H1 (cell line): ENCODE results near the gene KLK1. TPM values are rescaled to one million over a fixed set of nuclear protein-coding genes. Genes with fewer than 3 reads are reported as not detected.

ENCODE experiments used
- CTCF ChIA-PET: fragments of 300-600 bp; sonication (Branson Sonifier 250); formaldehyde crosslinking; loops from one replicate; lab custom pipeline; 2021; ENCODE audit not compliant: partially characterized antibody; lab: Charles Lee
- POLR2A ChIA-PET: fragments of 300-600 bp; sonication (Branson Sonifier 250); formaldehyde crosslinking; loops from one replicate; lab custom pipeline; 2021; ENCODE audit warnings: inconsistent platforms; ENCODE audit not compliant: partially characterized antibody; lab: Charles Lee
- DNase-seq, 2 experiments: peaks; one replicate each; pipeline versions ENCODE4 v3.0.0 to v3.0.0-alpha.2; 2010 to 2022; ENCODE audit warnings: low spot score in 2 of 2, low read depth in 1 of 2, mixed read lengths in 1 of 2
- FAIRE-seq: peaks from 2 replicates; lab custom pipeline; 2011; peaks lifted over from hg19 to GRCh38; lab: Jason Lieb, UNC
- H2AFZ ChIP-seq: 2 replicates; pipeline ENCODE4 v1.8.1; 2012; ENCODE audit warnings: low read length, inconsistent platforms
- H2AK5ac ChIP-seq: 2 replicates; pipeline ENCODE4 v1.6.1; 2013; ENCODE audit warnings: low read depth, low read length
- H2BK120ac ChIP-seq: replicated peaks from 2 replicates; pipeline ENCODE3; 2013; ENCODE audit warnings: low read depth, low read length, inconsistent platforms
- H2BK12ac ChIP-seq: 2 replicates; pipeline ENCODE4 v1.6.1; 2013; ENCODE audit warnings: low read depth, low read length
- H2BK15ac ChIP-seq: 2 replicates; pipeline ENCODE4 v1.6.1; 2013; ENCODE audit warnings: low read length
- H2BK20ac ChIP-seq: 2 replicates; pipeline ENCODE4 v1.6.1; 2013; ENCODE audit warnings: low read length
- H2BK5ac ChIP-seq: 2 replicates; pipeline ENCODE4 v1.6.1; 2013; ENCODE audit warnings: low read depth, low read length
- H3K14ac ChIP-seq: 2 replicates; pipeline ENCODE4 v1.6.1; 2013; ENCODE audit warnings: inconsistent platforms; ENCODE audit not compliant: insufficient read length
- H3K18ac ChIP-seq: 2 replicates; pipeline ENCODE4 v1.6.1; 2013; ENCODE audit warnings: low read length; ENCODE audit errors: extremely low read depth
- H3K23ac ChIP-seq: 2 replicates; pipeline ENCODE4 v1.6.1; 2013; ENCODE audit warnings: inconsistent platforms; ENCODE audit not compliant: insufficient read length
- H3K23me2 ChIP-seq: 2 replicates; pipeline ENCODE4 v1.6.1; 2013; ENCODE audit warnings: low read depth, low read length
- H3K27ac ChIP-seq: 2 replicates; pipeline ENCODE4 v1.6.1; 2011; ENCODE audit warnings: low read depth, low read length, inconsistent platforms
- H3K27me3 ChIP-seq, 4 experiments: replicated peaks in 1 of 4; 1 replicate in 1 of 4; 2 replicates in 3 of 4; pipeline versions ENCODE4 v1.6.1 to v1.8.1; 2011 to 2013; ENCODE audit warnings: low read length in 3 of 4, mild to moderate bottlenecking in 3 of 4, inconsistent platforms in 2 of 4, mixed read lengths in 2 of 4, moderate library complexity in 1 of 4; ENCODE audit not compliant: control insufficient read depth in 3 of 4, insufficient read depth in 3 of 4; ENCODE audit errors: extremely low read depth in 1 of 4
- H3K36me3 ChIP-seq, 4 experiments: 2 replicates each; pipeline versions ENCODE4 v1.6.1 to v1.8.1; 2011 to 2013; ENCODE audit warnings: mild to moderate bottlenecking in 4 of 4, low read length in 3 of 4, moderate library complexity in 2 of 4, control low read depth in 1 of 4, inconsistent platforms in 1 of 4; ENCODE audit not compliant: insufficient read depth in 4 of 4, control insufficient read depth in 2 of 4
- H3K4ac ChIP-seq: replicated peaks from 2 replicates; pipeline ENCODE3; 2013; ENCODE audit warnings: low read length, low read depth, mixed read lengths, inconsistent platforms; ENCODE audit not compliant: insufficient read length
- H3K4me1 ChIP-seq, 4 experiments: replicated peaks in 1 of 4; 1 replicate in 1 of 4; 2 replicates in 3 of 4; pipeline versions ENCODE4 v1.6.1 to v1.8.1; 2011 to 2013; ENCODE audit warnings: low read length in 3 of 4, inconsistent platforms in 2 of 4, mixed read lengths in 1 of 4; ENCODE audit not compliant: insufficient read depth in 4 of 4, control insufficient read depth in 3 of 4
- H3K4me2 ChIP-seq, 2 experiments: 2 replicates each; pipeline versions ENCODE4 v1.6.1 to v1.8.1; 2011 to 2013; ENCODE audit warnings: low read depth in 2 of 2, low read length in 2 of 2, control low read depth in 1 of 2, inconsistent platforms in 1 of 2, mild to moderate bottlenecking in 1 of 2; ENCODE audit not compliant: insufficient read depth in 1 of 2
- H3K4me3 ChIP-seq, 4 experiments: fragments of 200-600, 300-600 bp in 1 of 4; sonication (generic), shearing (Covaris generic), sonication (Bioruptor Twin) in 1 of 4; 2 replicates each; pipeline versions ENCODE4 v1.5.1 to v1.8.1; 2011 to 2016; ENCODE audit warnings: low read length in 4 of 4, low read depth in 3 of 4, control low read depth in 2 of 4, inconsistent platforms in 2 of 4, mild to moderate bottlenecking in 2 of 4, mixed read lengths in 1 of 4, moderate library complexity in 1 of 4; ENCODE audit not compliant: insufficient read depth in 2 of 4; ENCODE audit errors: extremely low read depth in 1 of 4
- H3K56ac ChIP-seq: replicated peaks from 2 replicates; pipeline ENCODE3; 2013; ENCODE audit warnings: low read depth, mild to moderate bottlenecking, mixed read lengths, low read length, inconsistent platforms; ENCODE audit not compliant: insufficient read length
- H3K79me1 ChIP-seq: 2 replicates; pipeline ENCODE4 v1.6.1; 2013; ENCODE audit warnings: low read depth, low read length, control low read depth
- H3K79me2 ChIP-seq, 2 experiments: 2 replicates each; pipeline versions ENCODE4 v1.6.1 to v1.8.1; 2012 to 2013; ENCODE audit warnings: low read length in 2 of 2, mild to moderate bottlenecking in 2 of 2, inconsistent platforms in 1 of 2; ENCODE audit not compliant: insufficient read depth in 2 of 2, control insufficient read depth in 1 of 2
- H3K9ac ChIP-seq, 4 experiments: replicated peaks in 1 of 4; 1 replicate in 1 of 4; 2 replicates in 3 of 4; pipeline versions ENCODE4 v1.6.1 to v1.8.1; 2011 to 2013; ENCODE audit warnings: low read depth in 3 of 4, low read length in 3 of 4, control low read depth in 2 of 4, mild to moderate bottlenecking in 2 of 4, moderate library complexity in 2 of 4, inconsistent platforms in 1 of 4; ENCODE audit errors: extremely low read depth in 1 of 4
- H3K9me3 ChIP-seq, 2 experiments: 2 replicates each; pipeline versions ENCODE4 v1.6.1 to v1.8.1; 2012 to 2013; ENCODE audit warnings: mild to moderate bottlenecking in 2 of 2, moderate library complexity in 2 of 2, control low read depth in 1 of 2, inconsistent platforms in 1 of 2, low read depth in 1 of 2, low read length in 1 of 2, mixed read lengths in 1 of 2; ENCODE audit not compliant: insufficient read depth in 2 of 2
- H4K20me1 ChIP-seq, 2 experiments: replicated peaks in 1 of 2; 2 replicates each; pipeline versions ENCODE3 to v1.8.1; 2011 to 2013; ENCODE audit warnings: inconsistent platforms in 2 of 2, low read length in 2 of 2, mild to moderate bottlenecking in 1 of 2; ENCODE audit not compliant: insufficient read depth in 2 of 2, control insufficient read depth in 1 of 2
- H4K5ac ChIP-seq: 2 replicates; pipeline ENCODE4 v1.6.1; 2013; ENCODE audit warnings: low read length, low read depth, mixed read lengths, inconsistent platforms; ENCODE audit not compliant: insufficient read length
- H4K8ac ChIP-seq: 2 replicates; pipeline ENCODE4 v1.8.0; 2013; ENCODE audit warnings: mild to moderate bottlenecking, moderate library complexity, low read length, inconsistent platforms; ENCODE audit not compliant: insufficient read depth; ENCODE audit errors: extremely low read depth
- H4K91ac ChIP-seq: replicated peaks from 2 replicates; pipeline ENCODE3; 2013; ENCODE audit warnings: low read length, mixed read lengths, inconsistent platforms; ENCODE audit not compliant: insufficient read length
- CHD1 ChIP-seq: IDR thresholded peaks from 2 replicates; pipeline ENCODE4 v1.6.1; 2012; ENCODE audit warnings: low read depth, low read length, improper control_type of control experiment
- POLR2A ChIP-seq, 2 experiments: IDR thresholded peaks; 1 replicate in 1 of 2; 2 replicates in 1 of 2; pipeline ENCODE4 v1.6.1; 2011; ENCODE audit warnings: low read depth in 2 of 2, low read length in 2 of 2, mild to moderate bottlenecking in 2 of 2; ENCODE audit errors: control extremely low read depth in 1 of 2
- WGBS, 2 experiments: shearing (Covaris generic) in 1 of 2; methylation state at CpG; one replicate each; pipeline versions ENCODE4 v1.1.6 to v1.1.7; 2013 to 2015; ENCODE audit warnings: low lambda C conversion rate in 2 of 2, mixed read lengths in 2 of 2, inconsistent platforms in 1 of 2, low coverage in 1 of 2, missing lambda C conversion rate in 1 of 2; ENCODE audit not compliant: insufficient replicate concordance in 2 of 2, insufficient coverage in 1 of 2, insufficient read length in 1 of 2; ENCODE audit errors: extremely low coverage in 1 of 2, missing lambda C conversion rate in 1 of 2; 5-methylcytosine and 5-hydroxymethylcytosine counted together
- polyA plus RNA-seq, 7 experiments: library from polyadenylated mRNA; depleted of rRNA in 3 of 7; stranded (reverse) in 5 of 7; unstranded in 2 of 7; fragments of >200 nt in 5 of 7; fragments of 200-250 nt in 2 of 7; gene quantifications; 1 replicate in 5 of 7; 2 replicates in 1 of 7; 4 replicates in 1 of 7; pipeline versions ENCODE4 v1.2.1 to v1.2.3, GENCODE V29; 2011 to 2013; ENCODE audit warnings: missing spikeins in 2 of 7, mixed read lengths in 2 of 7
- total RNA-seq: library from RNA; stranded (reverse); fragmentation: NEBNext Ultra II Directional; extraction: Animal tissue kit (Norgen Biotek cat#: 25700); gene quantifications from 2 replicates; pipeline ENCODE4 v1.2.1, GENCODE V29; 2021
- TF ChIP-seq, protein P1 (sequence below): IDR thresholded peaks from 2 replicates; pipeline ENCODE4 v1.6.1; 2012; ENCODE audit warnings: low read length, inconsistent platforms

Gene KLK1
- total and polyA plus RNA-seq, 2 of the 8 experiments (the other 6 are each of a cell fraction or from before 2014, with no cell fraction given) = 3.4 to 4.0 TPM

DNA sequence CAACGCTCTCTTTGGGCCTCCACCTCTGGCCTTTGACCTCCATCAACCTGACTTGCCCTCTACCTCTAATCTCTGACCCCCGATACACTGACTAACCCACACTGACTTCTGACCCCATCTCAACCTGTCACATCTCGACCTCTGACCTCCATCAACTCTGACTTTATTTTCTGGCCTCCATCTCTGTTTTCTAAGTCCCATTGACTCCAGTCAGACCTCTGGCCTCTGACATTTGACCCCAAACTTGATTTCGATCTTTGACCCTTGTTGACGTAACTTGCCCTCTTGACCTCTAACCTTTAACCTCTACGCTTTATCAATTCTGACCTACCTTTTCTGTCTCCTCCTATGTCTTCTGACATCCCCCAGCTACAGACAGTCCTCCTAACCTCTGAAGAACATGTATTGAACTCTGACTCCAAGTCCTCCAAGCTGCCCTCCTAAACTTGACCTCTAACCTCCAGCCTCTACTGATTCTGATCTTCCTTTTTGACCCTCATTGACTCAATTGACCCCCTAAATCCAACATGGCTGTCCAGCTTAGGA is 32.6 kb downstream of the KLK1 start:
- H3K9me3 ChIP-seq = no peaks in the 10 kb centered on the region

More for the DNA sequence above, 32.6 kb downstream of the KLK1 start:
- no peaks in the 10 kb centered on the region for H3K79me2 ChIP-seq
- H3K27ac ChIP-seq = no peak overlapping the region
- H2AK5ac ChIP-seq = no peak overlapping the region; the same call in 1 of the 2 replicates
- H3K36me3 ChIP-seq = peaks cover 0 to 3% (median 0%) of the 10 kb centered on the region in 4 experiments; a peak in 1 of 8 replicates
- peaks cover 0 to 14% (median 4%) of the 10 kb centered on the region in 4 experiments; a peak in 5 of 7 replicates for H3K4me1 ChIP-seq
- TF ChIP-seq, protein P1, sequence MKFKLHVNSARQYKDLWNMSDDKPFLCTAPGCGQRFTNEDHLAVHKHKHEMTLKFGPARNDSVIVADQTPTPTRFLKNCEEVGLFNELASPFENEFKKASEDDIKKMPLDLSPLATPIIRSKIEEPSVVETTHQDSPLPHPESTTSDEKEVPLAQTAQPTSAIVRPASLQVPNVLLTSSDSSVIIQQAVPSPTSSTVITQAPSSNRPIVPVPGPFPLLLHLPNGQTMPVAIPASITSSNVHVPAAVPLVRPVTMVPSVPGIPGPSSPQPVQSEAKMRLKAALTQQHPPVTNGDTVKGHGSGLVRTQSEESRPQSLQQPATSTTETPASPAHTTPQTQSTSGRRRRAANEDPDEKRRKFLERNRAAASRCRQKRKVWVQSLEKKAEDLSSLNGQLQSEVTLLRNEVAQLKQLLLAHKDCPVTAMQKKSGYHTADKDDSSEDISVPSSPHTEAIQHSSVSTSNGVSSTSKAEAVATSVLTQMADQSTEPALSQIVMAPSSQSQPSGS = peak; percentile 49; the same call in 1 of the 2 replicates
- no peak for TF ChIP-seq CHD1
- TF ChIP-seq POLR2A (IDR thresholded peaks at IDR 0.05; ENCODE audit: control extremely low read depth in 1 of 2, low read depth in 2 of 2, low read length in 2 of 2) = peak; percentile 24 to 28; a peak in 1 of 3 replicates
- TF ChIP-seq, all 59 proteins: peak for 2
- WGBS, 2 experiments = 89% methylated on average over 6 of the region's 6 CpGs; no CpG with 5 or more reads in 1 of the 2 experiments
- Histone ChIP-seq H2BK12ac (no peak overlapping the region), H3K4ac (no peak overlapping the region), H3K18ac (no peak overlapping the region), H4K91ac (no peak overlapping the region), H2BK20ac (no peak overlapping the region), H3K4me2 (no peak overlapping the region), H2BK120ac (no peak overlapping the region), H3K79me1 (no peaks in the 10 kb centered on the region), H3K27me3 (peaks cover 0 to under 1% (median 0%) of the 10 kb centered on the region in 4 experiments; a peak in 1 of 7 replicates), H2BK15ac (no peak overlapping the region), H3K4me3 (no peak overlapping the region), H2AFZ (no peak overlapping the region), H3K56ac (peak overlapping the region; percentile 13), H2BK5ac (no peak overlapping the region), H3K9ac (no peak overlapping the region), H4K20me1 (peaks cover 11 to 13% of the 10 kb centered on the region in 2 experiments), H3K23me2 (no peaks in the 10 kb centered on the region; the same call in 1 of the 2 replicates), H4K5ac (no peak overlapping the region), H3K14ac (no peak overlapping the region), H4K8ac (no peak overlapping the region; the same call in 1 of the 2 replicates), H3K23ac (no peak overlapping the region)
- ChIA-PET POLR2A (interaction anchor here (0.9 to 15.0 kb wide), 8 partner anchors 10 to 223 kb away, joined by 3 to 275 read pairs (median 18); partner anchors contain the start of gene KLK1), CTCF (interaction anchor here (1.1 to 3.2 kb wide), 2 partner anchors 7 to 64 kb away, joined by 3 to 12 read pairs; partner anchors contain the start of gene KLK3)
- FAIRE-seq (no peak), DNase-seq (no peak)
